IMR-90 (cell line): ENCODE data around the gene FAM161A. TPM values are rescaled to one million over a fixed set of nuclear protein-coding genes. Genes with fewer than 3 reads are reported as not detected.
"Not testable (repeated sequence)": the region's sequence is repeated elsewhere in the genome, so short reads cannot be mapped to it uniquely, and the experiment has no call there.

Experiments
- ATAC-seq: fragments of 200-7000 bp; cut with Tn5 transposase; 2 replicates; pipeline ENCODE4 v1.9.1; 2020; ENCODE audit warnings: low read depth, mild to moderate bottlenecking, moderate library complexity
- BruUV-seq: library from RNA; stranded (reverse); fragments of 400-500 nt; replicated peaks from 2 replicates; lab custom pipeline; 2021; lab: Mats Ljungman, UMichigan
- CTCF ChIA-PET: fragments of 300-600 bp; formaldehyde crosslinking; extraction: SDS; loops from one replicate; lab custom pipeline; 2021; ENCODE audit warnings: antibody characterized with exemption; lab: Yijun Ruan, JAX
- POLR2A ChIA-PET: fragments of 300-600 bp; sonication (Branson Sonifier 250); formaldehyde crosslinking; loops from one replicate; lab custom pipeline; 2022; ENCODE audit warnings: antibody characterized with exemption; ENCODE audit not compliant: unreplicated experiment; lab: Charles Lee
- DNase-seq: peaks from one replicate; pipeline ENCODE4 v3.0.0; 2013
- H2AFZ ChIP-seq: replicated peaks from 2 replicates; pipeline ENCODE3; 2013; ENCODE audit warnings: low read length, mild to moderate bottlenecking; ENCODE audit not compliant: poor library complexity
- H2AK5ac ChIP-seq: 2 replicates; pipeline ENCODE4 v1.6.1; 2013; ENCODE audit warnings: low read depth, low read length, inconsistent platforms
- H2AK9ac ChIP-seq: replicated peaks from 2 replicates; pipeline ENCODE3; 2013; ENCODE audit warnings: mild to moderate bottlenecking, low read depth, low read length, moderate library complexity; ENCODE audit not compliant: poor library complexity
- H2BK120ac ChIP-seq: 2 replicates; pipeline ENCODE4 v1.6.1; 2013; ENCODE audit warnings: low read depth, low read length, inconsistent platforms
- H2BK15ac ChIP-seq: 3 replicates; pipeline ENCODE4 v1.6.1; 2013; ENCODE audit warnings: low read depth, low read length, inconsistent platforms
- H2BK20ac ChIP-seq: 2 replicates; pipeline ENCODE4 v1.6.1; 2013; ENCODE audit warnings: low read depth, mild to moderate bottlenecking, inconsistent platforms, low read length, moderate library complexity
- H2BK5ac ChIP-seq: 2 replicates; pipeline ENCODE4 v1.6.1; 2013; ENCODE audit warnings: mild to moderate bottlenecking, low read depth, low read length, inconsistent platforms; ENCODE audit not compliant: poor library complexity, severe bottlenecking
- H3K14ac ChIP-seq: replicated peaks from 2 replicates; pipeline ENCODE4 v1.6.1; 2013; ENCODE audit warnings: low read depth, low read length, inconsistent platforms
- H3K18ac ChIP-seq: 2 replicates; pipeline ENCODE4 v1.6.1; 2013; ENCODE audit warnings: low read depth, low read length, control low read depth
- H3K23ac ChIP-seq: 2 replicates; pipeline ENCODE4 v1.6.1; 2013; ENCODE audit warnings: low read depth, low read length, inconsistent platforms
- H3K27ac ChIP-seq: 2 replicates; pipeline ENCODE4 v1.5.1; 2013; ENCODE audit warnings: mild to moderate bottlenecking, control low read depth, low read length; ENCODE audit not compliant: insufficient read depth
- H3K27me3 ChIP-seq: 2 replicates; pipeline ENCODE4 v1.6.1; 2013; ENCODE audit warnings: low read length; ENCODE audit not compliant: control insufficient read depth, insufficient read depth
- H3K36me3 ChIP-seq: 2 replicates; pipeline ENCODE4 v1.6.1; 2013; ENCODE audit warnings: low read length, mixed read lengths; ENCODE audit not compliant: control insufficient read depth, insufficient read depth
- H3K4ac ChIP-seq: 2 replicates; pipeline ENCODE4 v1.6.1; 2013; ENCODE audit warnings: low read depth, low read length, inconsistent platforms
- H3K4me1 ChIP-seq: 2 replicates; pipeline ENCODE4 v1.6.1; 2013; ENCODE audit warnings: low read length, mixed read lengths; ENCODE audit not compliant: control insufficient read depth, insufficient read depth
- H3K4me2 ChIP-seq: 2 replicates; pipeline ENCODE4 v1.6.1; 2013; ENCODE audit warnings: low read depth, mild to moderate bottlenecking, control low read depth, low read length, moderate library complexity
- H3K4me3 ChIP-seq: 2 replicates; pipeline ENCODE4 v1.5.1; 2013; ENCODE audit warnings: low read depth, mild to moderate bottlenecking, control low read depth, low read length, moderate library complexity; ENCODE audit not compliant: insufficient read depth
- H3K56ac ChIP-seq: 2 replicates; pipeline ENCODE4 v1.6.1; 2013; ENCODE audit warnings: low read length, inconsistent platforms; ENCODE audit not compliant: insufficient read depth; ENCODE audit errors: extremely low read depth
- H3K79me1 ChIP-seq, 2 experiments: 2 replicates each; pipeline ENCODE4 v1.6.1; 2013; ENCODE audit warnings: low read length in 2 of 2, inconsistent platforms in 1 of 2, low read depth in 1 of 2
- H3K9ac ChIP-seq: 2 replicates; pipeline ENCODE4 v1.6.1; 2013; ENCODE audit warnings: low read depth, low read length, control low read depth
- H3K9me1 ChIP-seq: 2 replicates; pipeline ENCODE4 v1.6.1; 2013; ENCODE audit warnings: low read length, inconsistent platforms; ENCODE audit not compliant: insufficient read depth
- H3K9me3 ChIP-seq: 2 replicates; pipeline ENCODE4 v1.6.1; 2013; ENCODE audit warnings: low read length; ENCODE audit not compliant: control insufficient read depth, insufficient read depth
- H4K20me1 ChIP-seq: 2 replicates; pipeline ENCODE4 v1.6.1; 2013; ENCODE audit warnings: low read length, inconsistent platforms; ENCODE audit not compliant: insufficient read depth
- H4K5ac ChIP-seq: 2 replicates; pipeline ENCODE4 v1.6.1; 2013; ENCODE audit warnings: mild to moderate bottlenecking, low read depth, low read length, control low read depth
- H4K8ac ChIP-seq, 2 experiments: 2 replicates each; pipeline ENCODE4 v1.6.1; 2013; ENCODE audit warnings: low read depth in 2 of 2, low read length in 2 of 2, control low read depth in 1 of 2, inconsistent platforms in 1 of 2
- H4K91ac ChIP-seq: 2 replicates; pipeline ENCODE4 v1.6.1; 2013; ENCODE audit warnings: low read depth, low read length, inconsistent platforms; ENCODE audit not compliant: insufficient read depth
- MAZ ChIP-seq: IDR thresholded peaks from 2 replicates; pipeline ENCODE4 v1.6.1; 2012; ENCODE audit warnings: low read depth, mild to moderate bottlenecking, low read length, improper control_type of control experiment, moderate library complexity, borderline replicate concordance
- POLR2A ChIP-seq: IDR thresholded peaks from 2 replicates; pipeline ENCODE4 v1.6.1; 2012; ENCODE audit warnings: mild to moderate bottlenecking, low read depth, low read length
- SMC3 ChIP-seq: fragments of 150-350 bp; IDR thresholded peaks from 2 replicates; pipeline ENCODE4 v1.6.1; 2016; ENCODE audit warnings: low read depth, mild to moderate bottlenecking, antibody characterized with exemption, low read length, moderate library complexity
- WGBS, 2 experiments: methylation state at CpG; one replicate each; pipeline versions ENCODE4 v1.1.5 to v1.1.7; 2013; ENCODE audit warnings: missing lambda C conversion rate in 2 of 2; ENCODE audit not compliant: insufficient read length in 1 of 2; ENCODE audit errors: extremely low coverage in 2 of 2; 5-methylcytosine and 5-hydroxymethylcytosine counted together
- dilution Hi-C: fragments of 300-500 bp; cut with HindIII; formaldehyde crosslinking; loops from one replicate; pipeline ENCODE4 v1.14.3; 2018; ENCODE audit warnings: low sequenced_read_pairs; ENCODE audit not compliant: unreplicated experiment
- in situ Hi-C: fragments of 300-500 bp; cut with MboI; formaldehyde crosslinking; loops from 3 replicates; pipeline ENCODE4 v1.14.3; 2019; ENCODE audit warnings: low sequenced_read_pairs, inconsistent platforms, mixed read lengths
- intact Hi-C: fragments of 100-400 bp; cut with micrococcal nuclease; formaldehyde crosslinking; loops from 2 replicates; pipeline ENCODE4 v1.10.0; 2022
- polyA plus RNA-seq, 3 experiments: library from polyadenylated mRNA; depleted of rRNA; stranded (reverse); fragments of >200 nt; gene quantifications; 2 replicates each; pipeline ENCODE4 v1.2.3, GENCODE V29; 2012; ENCODE audit warnings: low replicate concordance in 1 of 3
- total RNA-seq: library from RNA; depleted of rRNA; stranded (reverse); fragments of >200 nt; gene quantifications from 2 replicates; pipeline ENCODE4 v1.2.3, GENCODE V29; 2012

FAM161A gene
- total and polyA plus RNA-seq, 2 of the 4 experiments (the other 2 are of a cell fraction): 0.80 to 1.3 TPM

- H4K20me1 ChIP-seq: peaks cover 46% of the 10 kb centered on the region
- 100% methylated on average over 3 of the region's 5 CpGs; no CpG with 5 or more reads in 1 of the 2 experiments for WGBS, 2 experiments
- no peak overlapping the region for H2BK120ac ChIP-seq
- CTCF ChIA-PET: no interaction called here
- H3K4me1 ChIP-seq: no peaks in the 10 kb centered on the region
- no peak overlapping the region for H3K18ac ChIP-seq
- in situ Hi-C loops (no loop called here), intact Hi-C loops (loop anchor here (10.0 kb wide), 2 partner anchors 348 to 398 kb away; partner anchors contain the start of gene XPO1), dilution Hi-C loops (no loop called here)
- H3K36me3 ChIP-seq: peaks cover 43% of the 10 kb centered on the region
- no peak overlapping the region for H3K4me3 ChIP-seq
- no peak overlapping the region for H2BK5ac ChIP-seq
- H3K79me1 ChIP-seq: peaks cover 17 to 31% of the 10 kb centered on the region in 2 experiments; a peak in 3 of 4 replicates
- H2AK9ac ChIP-seq: no peak overlapping the region
- no peak for DNase-seq
- no peak for ATAC-seq
- H2BK15ac ChIP-seq: no peak overlapping the region
- H3K27me3 ChIP-seq: no peaks in the 10 kb centered on the region
- no peak overlapping the region for H3K4me2 ChIP-seq
- no peak overlapping the region for H3K27ac ChIP-seq
- no peak overlapping the region for H2AK5ac ChIP-seq
- no peaks in the 10 kb centered on the region for H3K9me3 ChIP-seq
- H2AFZ ChIP-seq: no peak overlapping the region
- BruUV-seq: no TSS peak
- H3K23ac ChIP-seq: no peak overlapping the region
- no peak overlapping the region for H3K9ac ChIP-seq
- H3K4ac ChIP-seq: no peak overlapping the region
- TF ChIP-seq SMC3: no peak
- no peak for TF ChIP-seq POLR2A
- no peak for TF ChIP-seq MAZ
- H4K8ac ChIP-seq: no peak overlapping the region
- no peak overlapping the region for H3K14ac ChIP-seq
- no peak overlapping the region for H4K5ac ChIP-seq
- H3K56ac ChIP-seq: no peak overlapping the region
- no peak overlapping the region for H2BK20ac ChIP-seq
- H3K9me1 ChIP-seq: no peaks in the 10 kb centered on the region; the same call in 1 of the 2 replicates
- POLR2A ChIA-PET: interaction anchor here (0.5 kb wide), 1 partner anchor 865 kb away, joined by 4 read pairs; the partner anchor contains the start of gene PUS10
- no peak overlapping the region for H4K91ac ChIP-seq
Measured at GRCh38 chr2:61882850-61883249, 29.0 kb upstream of the FAM161A start.

DNA sequence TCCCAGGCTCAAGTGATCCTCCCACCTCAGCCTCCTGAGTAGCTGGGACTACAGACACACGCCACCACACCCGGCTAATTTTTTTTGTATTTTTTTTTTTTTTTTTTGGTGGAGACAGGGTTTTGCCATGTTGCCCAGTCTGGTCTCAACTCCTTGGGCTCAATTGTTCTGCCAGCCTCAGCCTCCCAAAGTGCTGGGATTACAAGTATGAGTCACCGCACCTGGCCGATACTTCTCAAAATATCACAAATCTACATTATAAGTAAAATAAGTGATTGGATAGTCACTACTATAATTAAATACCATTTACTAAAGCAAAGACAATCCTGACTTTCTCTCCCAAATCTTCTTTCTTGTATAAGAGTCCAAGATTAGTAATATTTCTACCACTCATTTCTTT, 25.5 kb upstream of the FAM161A start:
- BruUV-seq, H3K27ac ChIP-seq, POLR2A ChIA-PET, H3K18ac ChIP-seq, dilution Hi-C loops, H3K23ac ChIP-seq, DNase-seq, H3K4ac ChIP-seq, H3K9ac ChIP-seq, intact Hi-C loops, H3K27me3 ChIP-seq, H3K14ac ChIP-seq, CTCF ChIA-PET, H2BK120ac ChIP-seq, H2BK20ac ChIP-seq, H3K4me3 ChIP-seq, H3K9me1 ChIP-seq, H3K56ac ChIP-seq, H3K4me1 ChIP-seq, H2AK9ac ChIP-seq, ATAC-seq, H3K4me2 ChIP-seq, H2AK5ac ChIP-seq, H3K9me3 ChIP-seq, H2AFZ ChIP-seq, H2BK5ac ChIP-seq, H4K8ac ChIP-seq, H4K91ac ChIP-seq, H4K5ac ChIP-seq, H2BK15ac ChIP-seq: not testable (repeated sequence)
- Histone ChIP-seq H3K79me1 (peaks cover 21 to 31% of the 10 kb centered on the region in 2 experiments; a peak in 3 of 4 replicates), H3K36me3 (peaks cover 59% of the 10 kb centered on the region), H4K20me1 (peaks cover 13% of the 10 kb centered on the region)
- in situ Hi-C loops: loop anchor here (5.0 kb wide), 1 partner anchor 367 kb away; no protein-coding TSS in a partner anchor
- WGBS, 2 experiments: no CpG with 5 or more reads among the region's 4 CpGs
